Subcutaneous adipose tissue (tissue), 4 donors: ENCODE results near the gene CACNA1H. TPM values are rescaled to one million over a fixed set of nuclear protein-coding genes. Genes with fewer than 3 reads are reported as not detected.

ENCODE experiments used
- CTCF ChIP-seq: fragments of 450-650 bp; IDR thresholded peaks from one replicate; pipeline ENCODE4 v1.5.1; 2016; ENCODE audit warnings: low read depth, mild to moderate bottlenecking, control low read depth, antibody characterized with exemption, moderate library complexity
- total RNA-seq, 4 donors: library from RNA; depleted of rRNA; stranded (reverse); fragments of >200 nt; gene quantifications; one replicate each; pipeline ENCODE4 v1.1.0, GENCODE V29; 2016

The CACNA1H gene
- total RNA-seq, 4 donors from 2014 or later = 0.51 to 13.9 (median 3.1) TPM

GRCh38 chr16:1108299-1109252 lies 44.3 kb upstream of the CACNA1H start:
- TF ChIP-seq CTCF = no peak

- no peak for TF ChIP-seq CTCF
Observed at GRCh38 chr16:1109648-1110047, 43.3 kb upstream of the CACNA1H start.

- TF ChIP-seq CTCF = no peak
Observed at GRCh38 chr16:1112506-1113184, 40.3 kb upstream of the CACNA1H start.

GRCh38 chr16:1113489-1113888 lies 39.4 kb upstream of the CACNA1H start:
- no peak for TF ChIP-seq CTCF

- no peak for TF ChIP-seq CTCF
Observed at GRCh38 chr16:1113889-1114526, 38.9 kb upstream of the CACNA1H start.

- no peak for TF ChIP-seq CTCF
Observed at GRCh38 chr16:1116693-1117077, 36.2 kb upstream of the CACNA1H start.
